Inflammatory macrophage (primary cell): ENCODE data around the gene PBX3.

ENCODE experiments used
- DNase-seq, 2 donors: peaks; one replicate each; pipeline ENCODE4 v3.0.0-alpha.2; 2020 to 2022
- total RNA-seq, 18 experiments: gene quantifications; one replicate each; lab custom pipeline; 2026; ENCODE audit warnings: mixed read lengths in 6 of 18, inconsistent platforms in 2 of 18; lab: John Stamatoyannopoulos, UW

The PBX3 gene
- 24.1 to 97.3 (median 56.6) reads per million in 18 experiments for total RNA-seq

GRCh38 chr9:125747053-125747764 lies at the start of gene PBX3:
PBX3 (plus strand) TSS chr9:125747373.
- DNase-seq: peak; percentile 28 to 61

- DNase-seq: no peak
These were observed 47.3 kb upstream of the PBX3 start for GRCh38 chr9:125699870-125700269.

- DNase-seq: no peak
These were observed 46.4 kb upstream of the PBX3 start for GRCh38 chr9:125700791-125701190.

- DNase-seq: no peak
These were observed 45.8 kb upstream of the PBX3 start for GRCh38 chr9:125701351-125701750.

GRCh38 chr9:125703662-125704061 lies 43.5 kb upstream of the PBX3 start:
- DNase-seq: no peak

GRCh38 chr9:125705893-125706292 lies 41.3 kb upstream of the PBX3 start:
- DNase-seq: no peak

GRCh38 chr9:125706651-125707471 lies 40.3 kb upstream of the PBX3 start, which contains the start of gene MAPKAP1:
MAPKAP1 (minus strand) TSS chr9:125707208; CDS start chr9:125672574, 34,634 bp downstream.
- DNase-seq: peak; percentile 97 to 98

GRCh38 chr9:125707472-125707804 lies 39.7 kb upstream of the PBX3 start:
- DNase-seq: no peak

- no peak for DNase-seq
These were observed 20.6 kb upstream of the PBX3 start for GRCh38 chr9:125726456-125727132.

- DNase-seq: no peak
These were observed 17.0 kb upstream of the PBX3 start for GRCh38 chr9:125730168-125730567.

- peak in 1 of 2 donors; percentile 16 for DNase-seq
These were observed 14.6 kb upstream of the PBX3 start for GRCh38 chr9:125732562-125732961.

GRCh38 chr9:125739436-125739835 lies 7.7 kb upstream of the PBX3 start:
- no peak for DNase-seq

GRCh38 chr9:125742657-125743056 lies 4.5 kb upstream of the PBX3 start:
- DNase-seq: no peak

- peak in 1 of 2 donors; percentile 25 for DNase-seq
These were observed 3.3 kb upstream of the PBX3 start for GRCh38 chr9:125743682-125744428.

GRCh38 chr9:125744616-125745015 lies 2.6 kb upstream of the PBX3 start:
- no peak for DNase-seq

GRCh38 chr9:125745018-125745417 lies 2.2 kb upstream of the PBX3 start:
- no peak for DNase-seq

- no peak for DNase-seq
These were observed 1.5 kb upstream of the PBX3 start for GRCh38 chr9:125745682-125746016.

GRCh38 chr9:125746017-125746773 lies 978 bp upstream of the PBX3 start:
- peak; percentile 95 to 96 for DNase-seq

- DNase-seq: no peak
These were observed 460 bp upstream of the PBX3 start for GRCh38 chr9:125746774-125747052.

GRCh38 chr9:125747765-125748445 lies 732 bp downstream of the PBX3 start:
- peak; percentile 29 to 46 for DNase-seq

GRCh38 chr9:125748446-125749099 lies 1.4 kb downstream of the PBX3 start:
- peak in 1 of 2 donors; percentile 14 for DNase-seq
